HUES48 (cell line): ENCODE measurements around the gene NTN1.

Experiments used
- H3K27ac ChIP-seq: one replicate; pipeline ENCODE4 v1.7.0; 2013; ENCODE audit warnings: low read depth, low read length, inconsistent platforms
- H3K27me3 ChIP-seq: 2 replicates; pipeline ENCODE4 v1.6.1; 2013; ENCODE audit warnings: mild to moderate bottlenecking, low read length; ENCODE audit not compliant: control insufficient read depth, insufficient read depth
- H3K36me3 ChIP-seq: 2 replicates; pipeline ENCODE4 v1.6.1; 2013; ENCODE audit warnings: low read length; ENCODE audit not compliant: control insufficient read depth, insufficient read depth
- H3K4me1 ChIP-seq: 2 replicates; pipeline ENCODE4 v1.6.1; 2013; ENCODE audit warnings: mild to moderate bottlenecking, low read length; ENCODE audit not compliant: control insufficient read depth, insufficient read depth
- H3K4me3 ChIP-seq: 2 replicates; pipeline ENCODE4 v1.5.1; 2013; ENCODE audit warnings: mild to moderate bottlenecking, low read depth, low read length
- H3K9ac ChIP-seq: 2 replicates; pipeline ENCODE4 v1.6.1; 2013; ENCODE audit warnings: mild to moderate bottlenecking, low read depth, low read length, moderate library complexity
- H3K9me3 ChIP-seq: 2 replicates; pipeline ENCODE4 v1.6.1; 2013; ENCODE audit warnings: low read length; ENCODE audit not compliant: control insufficient read depth, insufficient read depth

The NTN1 gene

DNA sequence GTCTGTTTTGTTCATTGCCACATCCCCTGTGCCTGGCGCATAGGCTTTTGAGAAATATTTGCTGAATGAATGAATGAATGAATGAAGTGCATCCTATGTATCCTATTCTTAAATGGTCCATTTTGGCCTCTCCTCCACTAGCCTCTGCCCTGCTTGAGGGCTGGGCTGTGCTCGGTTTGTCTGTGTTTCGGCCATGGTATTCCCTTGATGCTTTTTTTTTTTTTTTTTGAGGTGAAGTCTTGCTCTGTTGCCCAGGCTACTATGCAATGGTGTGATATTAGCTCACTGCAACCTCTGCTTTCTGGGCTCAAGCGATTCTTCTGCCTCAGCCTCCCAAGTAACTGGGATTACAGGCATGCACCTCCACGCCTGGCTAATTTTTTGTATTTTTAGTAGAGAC, 110.1 kb downstream of the NTN1 start:
- Histone ChIP-seq H3K9ac (no peak overlapping the region), H3K36me3 (no peaks in the 10 kb centered on the region), H3K27me3 (no peaks in the 10 kb centered on the region), H3K4me3 (no peak overlapping the region), H3K27ac (no peak overlapping the region), H3K9me3 (no peaks in the 10 kb centered on the region), H3K4me1 (no peaks in the 10 kb centered on the region)

DNA sequence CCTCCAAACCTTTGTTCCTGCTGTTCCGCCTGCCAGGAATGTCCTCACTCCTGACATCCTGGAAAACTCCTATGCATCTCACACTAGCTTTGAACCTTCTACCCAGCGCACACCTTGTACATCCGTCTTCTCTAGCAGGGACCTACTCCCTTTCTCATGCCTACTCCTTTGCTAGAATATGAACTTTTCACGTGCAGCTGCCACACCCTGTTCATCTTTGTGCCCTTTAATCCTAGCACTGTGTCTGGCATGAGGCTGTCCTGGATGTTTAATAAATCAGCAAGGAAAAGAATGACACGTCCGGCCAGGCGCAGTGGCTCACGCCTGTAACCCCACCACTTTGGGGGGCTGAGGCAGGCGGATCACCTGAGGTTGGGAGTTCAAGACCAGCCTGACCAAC, 111.0 kb downstream of the NTN1 start:
- H3K4me1 ChIP-seq: no peaks in the 10 kb centered on the region
- H3K9ac ChIP-seq: no peak overlapping the region
- no peak overlapping the region for H3K27ac ChIP-seq
- no peak overlapping the region for H3K4me3 ChIP-seq
- H3K9me3 ChIP-seq: no peaks in the 10 kb centered on the region
- no peaks in the 10 kb centered on the region for H3K36me3 ChIP-seq
- no peaks in the 10 kb centered on the region for H3K27me3 ChIP-seq

DNA sequence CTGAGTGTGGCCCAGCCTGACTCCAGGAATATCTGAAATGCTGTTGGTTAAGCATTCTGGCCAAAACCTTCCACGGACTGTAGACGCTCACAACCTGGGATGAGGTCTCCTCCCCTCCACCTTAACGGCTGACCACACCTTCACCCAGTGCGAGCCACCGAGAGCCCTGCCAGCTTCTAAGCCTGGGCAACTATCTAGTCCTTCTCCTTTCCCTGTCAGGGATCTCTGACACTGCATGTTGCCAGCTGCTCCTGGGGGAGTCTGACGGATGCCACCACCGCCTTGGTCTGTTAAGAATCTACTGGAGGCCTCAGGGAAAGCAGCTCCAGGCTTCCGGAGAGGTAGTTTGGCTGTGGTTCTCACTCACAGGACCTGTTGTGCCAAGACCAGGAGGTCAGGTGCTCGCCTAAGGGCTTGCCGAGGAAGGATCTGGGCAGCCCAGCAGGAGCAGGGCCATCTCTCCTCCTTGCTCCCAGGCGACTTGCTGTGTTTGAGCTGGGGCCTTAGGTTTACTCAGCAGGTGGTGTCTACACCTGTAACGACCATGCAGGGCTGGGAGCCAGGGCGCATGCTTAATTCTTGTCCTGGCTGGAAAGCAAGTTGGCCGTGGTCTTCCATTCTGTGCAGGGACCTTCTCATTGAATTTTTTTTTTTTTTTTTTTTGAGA, 111.8 kb downstream of the NTN1 start:
- Histone ChIP-seq H3K27me3 (no peaks in the 10 kb centered on the region), H3K9ac (no peak overlapping the region), H3K4me1 (no peaks in the 10 kb centered on the region)

DNA sequence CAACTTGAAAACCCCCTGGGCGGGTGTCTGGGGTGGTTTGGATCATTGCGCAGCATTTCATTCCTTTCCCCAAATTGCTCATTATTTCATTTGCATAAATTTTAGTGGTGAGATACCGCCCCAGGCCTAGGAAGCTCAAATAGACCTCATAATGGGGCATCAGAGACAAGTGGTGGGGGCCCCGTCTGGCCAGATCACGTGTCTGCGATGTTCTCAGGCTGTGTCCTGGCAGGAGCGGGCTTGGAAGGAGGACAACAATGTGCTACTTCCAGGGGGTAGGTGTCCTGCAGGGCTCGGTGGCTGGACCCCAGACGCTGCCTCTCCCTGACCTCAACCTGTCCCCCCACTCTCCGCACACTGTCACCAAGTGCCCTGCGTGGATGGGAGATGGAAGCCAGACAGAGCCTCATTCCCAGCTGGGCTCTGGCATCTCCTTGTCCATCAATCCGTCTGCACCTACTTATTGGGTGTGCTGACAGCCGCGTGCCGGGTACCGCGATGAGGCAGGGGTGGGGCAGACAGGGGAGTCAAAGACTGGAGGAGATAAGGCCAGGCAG, 116.9 kb downstream of the NTN1 start:
- no peaks in the 10 kb centered on the region for H3K9me3 ChIP-seq
- no peaks in the 10 kb centered on the region for H3K4me1 ChIP-seq
- H3K9ac ChIP-seq: no peak overlapping the region
- H3K36me3 ChIP-seq: no peaks in the 10 kb centered on the region
- H3K4me3 ChIP-seq: no peak overlapping the region
- H3K27ac ChIP-seq: no peak overlapping the region
- no peaks in the 10 kb centered on the region for H3K27me3 ChIP-seq

More for the DNA sequence above, 111.8 kb downstream of the NTN1 start:
- Histone ChIP-seq H3K4me3 (no peak overlapping the region), H3K36me3 (no peaks in the 10 kb centered on the region), H3K27ac (no peak overlapping the region), H3K9me3 (no peaks in the 10 kb centered on the region)

DNA sequence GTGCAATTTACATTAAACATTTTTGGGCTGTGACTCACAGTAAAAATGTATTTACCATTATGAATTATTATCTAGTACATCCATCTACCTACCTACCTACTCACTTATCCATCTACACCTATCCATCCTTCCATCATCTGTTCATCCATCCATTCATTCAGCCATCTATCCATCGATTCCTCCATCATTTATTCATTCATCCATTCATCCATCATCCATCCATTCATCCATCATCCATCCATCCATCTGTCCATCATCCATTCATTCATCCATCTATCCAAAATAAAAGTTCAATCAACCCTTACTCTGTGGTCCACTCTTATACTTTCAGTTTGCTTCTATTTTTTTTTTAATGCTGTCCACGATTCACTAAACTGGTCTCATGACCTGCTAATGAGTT, 118.4 kb downstream of the NTN1 start:
- Histone ChIP-seq H3K9ac (no peak overlapping the region), H3K36me3 (no peaks in the 10 kb centered on the region), H3K27me3 (no peaks in the 10 kb centered on the region), H3K4me1 (no peaks in the 10 kb centered on the region), H3K4me3 (no peak overlapping the region), H3K9me3 (no peaks in the 10 kb centered on the region), H3K27ac (no peak overlapping the region)

DNA sequence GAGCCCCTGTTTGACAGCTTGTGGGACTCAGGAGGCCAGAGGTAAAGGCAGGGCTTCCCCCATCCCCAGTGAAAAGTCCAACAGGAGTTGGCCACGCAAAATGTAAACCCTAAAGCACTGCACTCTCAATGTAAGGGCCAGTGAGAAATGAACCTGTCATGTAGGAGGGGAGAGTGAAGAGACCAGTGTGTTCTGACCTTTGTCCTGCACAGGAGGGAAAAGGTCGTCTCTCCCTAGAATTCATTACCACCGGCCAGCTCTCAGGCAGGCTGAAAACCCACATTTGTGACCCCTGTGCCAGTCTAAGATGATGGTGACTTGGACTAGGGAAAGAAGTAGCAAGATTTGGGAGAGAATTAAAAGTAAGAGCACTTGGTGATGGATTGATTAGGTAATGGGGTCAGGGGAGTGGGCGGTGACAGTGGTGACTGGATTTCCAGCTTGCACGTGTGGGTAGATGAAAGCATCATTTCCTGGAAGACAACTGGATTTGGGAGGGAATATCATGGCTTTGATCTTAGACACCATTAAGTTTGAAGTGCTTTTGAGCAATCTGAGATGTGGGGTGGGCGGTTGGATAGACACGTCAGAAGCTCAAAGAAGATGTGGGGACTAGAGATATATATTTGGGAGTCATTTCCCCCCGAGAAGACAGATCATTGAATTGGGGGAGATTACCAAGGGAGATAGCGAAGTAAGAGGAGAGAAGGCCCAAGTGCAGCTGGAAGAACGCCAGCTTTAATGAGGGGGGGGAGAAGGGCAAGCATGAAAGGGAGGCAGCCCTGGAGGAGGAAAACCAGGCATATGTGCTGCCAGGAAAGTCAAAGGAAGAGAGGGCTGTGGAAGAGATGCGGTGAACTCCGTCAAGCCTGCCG, 119.5 kb downstream of the NTN1 start:
- Histone ChIP-seq H3K27me3 (no peaks in the 10 kb centered on the region), H3K27ac (no peak overlapping the region), H3K9me3 (no peaks in the 10 kb centered on the region), H3K9ac (no peak overlapping the region), H3K36me3 (no peaks in the 10 kb centered on the region), H3K4me3 (no peak overlapping the region), H3K4me1 (no peaks in the 10 kb centered on the region)

DNA sequence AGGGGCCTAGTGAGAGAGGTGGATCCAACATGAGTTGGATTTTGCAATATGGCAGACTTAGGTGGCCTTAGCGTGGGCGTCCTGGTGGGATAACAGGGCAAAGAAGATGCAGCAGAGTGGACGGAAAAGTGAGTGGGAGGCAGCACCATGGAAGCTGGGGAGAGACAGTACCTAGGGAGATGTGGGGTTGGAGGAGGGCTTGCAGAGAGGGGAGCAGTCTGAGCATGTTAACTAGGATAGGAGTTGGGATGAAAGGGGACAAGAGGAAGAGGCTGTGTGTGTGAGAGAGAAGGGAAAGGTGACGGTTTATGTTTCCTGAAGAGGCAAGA, 120.1 kb downstream of the NTN1 start:
- no peaks in the 10 kb centered on the region for H3K9me3 ChIP-seq
- H3K27me3 ChIP-seq: no peaks in the 10 kb centered on the region
- no peak overlapping the region for H3K27ac ChIP-seq
- H3K9ac ChIP-seq: no peak overlapping the region
- H3K4me1 ChIP-seq: no peaks in the 10 kb centered on the region
- no peak overlapping the region for H3K4me3 ChIP-seq
- no peaks in the 10 kb centered on the region for H3K36me3 ChIP-seq

DNA sequence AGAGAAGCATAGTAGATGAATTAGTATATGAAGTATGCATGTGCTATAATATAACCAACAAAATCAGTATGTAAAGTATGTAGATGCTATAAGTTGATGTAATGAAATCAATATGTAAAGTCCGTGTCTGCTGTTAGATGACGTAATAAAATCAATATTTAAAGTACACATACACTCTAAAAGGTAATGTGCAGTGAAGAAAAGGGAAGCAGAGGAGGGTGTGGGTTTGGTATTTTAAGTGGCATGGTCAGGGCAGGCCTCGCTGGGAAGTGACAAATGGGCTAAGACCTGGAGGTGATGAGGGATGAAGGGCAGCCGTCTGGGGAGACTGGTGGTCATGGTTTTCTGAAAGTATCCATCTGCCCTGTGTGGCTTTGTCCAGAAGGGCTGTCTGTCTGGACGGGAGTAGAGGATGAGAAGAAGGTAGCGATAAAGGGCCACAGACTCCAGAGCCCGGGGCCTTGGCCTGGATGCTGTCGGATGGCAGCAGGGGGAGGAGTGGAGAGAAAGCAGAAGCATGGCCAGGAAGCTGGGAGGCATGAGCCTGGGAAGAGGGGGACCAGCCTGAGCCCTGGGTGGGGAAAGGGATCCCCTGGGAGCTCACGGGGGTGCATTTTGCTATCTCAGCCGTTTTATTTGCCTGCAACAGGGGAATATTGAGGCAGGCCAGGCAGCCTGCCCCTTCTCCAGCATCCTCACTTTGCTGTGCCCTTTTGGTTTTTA, 121.6 kb downstream of the NTN1 start:
- no peak overlapping the region for H3K27ac ChIP-seq
- H3K4me3 ChIP-seq: no peak overlapping the region
- H3K36me3 ChIP-seq: no peaks in the 10 kb centered on the region
- no peaks in the 10 kb centered on the region for H3K4me1 ChIP-seq
- no peak overlapping the region for H3K9ac ChIP-seq
- no peaks in the 10 kb centered on the region for H3K9me3 ChIP-seq
- no peaks in the 10 kb centered on the region for H3K27me3 ChIP-seq

DNA sequence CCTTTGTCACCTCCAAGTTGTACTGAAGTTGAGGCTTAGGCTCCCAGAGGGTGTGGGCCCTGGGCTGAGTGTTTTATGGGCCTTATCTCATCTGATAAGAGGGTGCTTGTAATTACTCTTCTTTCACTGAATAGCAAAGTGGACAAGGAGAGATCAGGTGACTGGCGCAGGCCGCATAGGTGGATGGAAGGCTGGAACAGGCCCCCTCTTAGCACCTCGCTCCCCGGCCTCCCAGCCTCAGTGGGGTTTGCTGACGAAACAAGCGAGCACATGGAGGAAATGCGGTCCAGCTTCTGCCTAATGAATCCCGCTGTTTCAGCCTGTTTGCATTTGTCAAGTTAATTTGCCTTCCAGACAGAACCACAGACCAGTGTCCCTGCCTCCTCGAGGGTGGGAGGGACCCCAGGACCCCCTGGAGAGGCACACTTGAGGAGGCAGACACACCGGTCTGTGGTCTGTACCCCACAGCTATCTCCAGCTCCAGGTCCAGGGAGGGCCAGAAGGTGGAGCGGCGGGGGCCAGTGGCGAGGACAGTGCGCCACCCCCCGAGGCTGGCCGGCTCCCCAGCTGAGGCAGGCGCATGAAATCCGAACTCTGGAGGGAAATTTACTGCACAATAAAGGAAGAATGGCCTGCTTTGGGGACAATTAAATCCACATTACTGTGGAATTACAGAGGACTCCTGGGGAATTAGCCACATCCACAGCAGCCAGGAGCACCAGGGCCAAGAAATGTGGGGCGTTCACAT, 123.4 kb downstream of the NTN1 start:
- Histone ChIP-seq H3K9ac (no peak overlapping the region), H3K4me1 (no peaks in the 10 kb centered on the region), H3K27me3 (no peaks in the 10 kb centered on the region), H3K9me3 (no peaks in the 10 kb centered on the region), H3K4me3 (no peak overlapping the region), H3K27ac (no peak overlapping the region), H3K36me3 (no peaks in the 10 kb centered on the region)

DNA sequence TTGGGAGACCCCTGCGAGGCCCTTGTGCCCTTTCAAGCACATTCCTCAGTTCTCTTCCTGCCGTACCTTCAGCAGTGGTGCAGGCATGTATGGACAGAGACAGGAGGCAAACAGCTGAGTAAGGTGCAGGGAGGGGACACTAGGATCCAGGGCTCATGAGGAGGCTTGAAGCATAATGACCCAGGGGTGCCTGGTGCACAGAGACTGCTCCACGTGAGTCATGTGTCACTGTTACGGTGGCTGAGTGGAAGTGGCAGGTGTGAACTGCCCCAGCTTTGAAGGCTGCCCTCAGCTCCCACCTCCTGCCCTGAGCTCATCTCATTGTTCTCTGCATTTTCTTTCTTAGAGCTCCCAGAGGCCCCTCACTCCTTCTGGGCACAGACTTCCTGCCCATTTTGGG, 124.8 kb downstream of the NTN1 start:
- Histone ChIP-seq H3K4me3 (no peak overlapping the region), H3K27me3 (no peaks in the 10 kb centered on the region)

More for the DNA sequence above, 124.8 kb downstream of the NTN1 start:
- Histone ChIP-seq H3K27ac (no peak overlapping the region), H3K36me3 (no peaks in the 10 kb centered on the region), H3K9me3 (no peaks in the 10 kb centered on the region), H3K4me1 (no peaks in the 10 kb centered on the region; the same call in 1 of the 2 replicates), H3K9ac (no peak overlapping the region)
